GM12892 (cell line): ENCODE results near the gene KCTD1.

Experiments used
- DNase-seq: peaks from one replicate; pipeline ENCODE4 v3.0.0; 2011; ENCODE audit not compliant: insufficient read length
- FAIRE-seq: peaks from 2 replicates; lab custom pipeline; 2011; peaks lifted over from hg19 to GRCh38; lab: Jason Lieb, UNC
- POLR2A ChIP-seq: IDR thresholded peaks from 2 replicates; pipeline ENCODE4 v1.6.1; 2011; ENCODE audit warnings: low read depth, low read length, control low read depth
- POLR2AphosphoS5 ChIP-seq: IDR thresholded peaks from 2 replicates; pipeline ENCODE4 v1.6.1; 2011; ENCODE audit warnings: low read depth, low read length, control low read depth
- TAF1 ChIP-seq: IDR thresholded peaks from 2 replicates; pipeline ENCODE4 v1.6.1; 2011; ENCODE audit warnings: low read depth, mild to moderate bottlenecking, control low read depth, low read length, borderline replicate concordance

The KCTD1 gene

GRCh38 chr18:26511339-26512071 is 36.8 kb downstream of the KCTD1 start:
- no peak for DNase-seq
- no peak for FAIRE-seq
- TF ChIP-seq TAF1: no peak
- TF ChIP-seq POLR2A: no peak
- TF ChIP-seq POLR2AphosphoS5: no peak

GRCh38 chr18:26510337-26510736 is 38.0 kb downstream of the KCTD1 start:
- no peak for TF ChIP-seq POLR2AphosphoS5
- TF ChIP-seq TAF1: no peak
- no peak for TF ChIP-seq POLR2A
- DNase-seq: no peak
- no peak for FAIRE-seq

- TF ChIP-seq TAF1: no peak
- TF ChIP-seq POLR2AphosphoS5: no peak
- no peak for TF ChIP-seq POLR2A
- no peak for FAIRE-seq
- no peak for DNase-seq
Observed at GRCh38 chr18:26506012-26506411, 42.3 kb downstream of the KCTD1 start.

- DNase-seq (no peak), FAIRE-seq (no peak)
- TF ChIP-seq POLR2AphosphoS5: no peak
Observed at GRCh38 chr18:26504831-26505230, 43.5 kb downstream of the KCTD1 start.

GRCh38 chr18:26503382-26503781 is 45.0 kb downstream of the KCTD1 start:
- TF ChIP-seq TAF1 (no peak), POLR2AphosphoS5 (no peak), POLR2A (no peak)
- FAIRE-seq: no peak
- no peak for DNase-seq

- DNase-seq (no peak), FAIRE-seq (no peak)
- TF ChIP-seq TAF1: no peak
- no peak for TF ChIP-seq POLR2AphosphoS5
- TF ChIP-seq POLR2A: no peak
Observed at GRCh38 chr18:26502823-26503222, 45.5 kb downstream of the KCTD1 start.

GRCh38 chr18:26497866-26498265 is 50.5 kb downstream of the KCTD1 start:
- no peak for DNase-seq
- no peak for FAIRE-seq
- TF ChIP-seq POLR2A: no peak
- no peak for TF ChIP-seq TAF1
- no peak for TF ChIP-seq POLR2AphosphoS5

GRCh38 chr18:26496528-26496927 is 51.8 kb downstream of the KCTD1 start:
- no peak for TF ChIP-seq POLR2AphosphoS5
- no peak for FAIRE-seq
- no peak for DNase-seq

GRCh38 chr18:26495287-26495686 is 53.1 kb downstream of the KCTD1 start:
- no peak for DNase-seq
- FAIRE-seq: no peak
- TF ChIP-seq POLR2AphosphoS5 (no peak), POLR2A (no peak), TAF1 (no peak)

- TF ChIP-seq POLR2AphosphoS5: no peak
- no peak for TF ChIP-seq TAF1
- no peak for TF ChIP-seq POLR2A
- no peak for FAIRE-seq
- no peak for DNase-seq
Observed at GRCh38 chr18:26493021-26493420, 55.3 kb downstream of the KCTD1 start.

- no peak for TF ChIP-seq TAF1
- TF ChIP-seq POLR2A: no peak
- TF ChIP-seq POLR2AphosphoS5: no peak
- DNase-seq: no peak
- no peak for FAIRE-seq
Observed at GRCh38 chr18:26491194-26491816, 57.0 kb downstream of the KCTD1 start.

GRCh38 chr18:26489881-26490280 is 58.5 kb downstream of the KCTD1 start:
- TF ChIP-seq POLR2AphosphoS5 (no peak), POLR2A (no peak), TAF1 (no peak)
- FAIRE-seq (no peak), DNase-seq (no peak)
